T-helper 2 cell treated with Interferon-gamma antibody and Interleukin-4, amounts not matched to agents 5 μg/mL and 100 μg/mL, for 36 hours (primary cell): Measurements from ENCODE around the gene PWWP2B.

Source experiments
- DNase-seq: peaks from one replicate; pipeline ENCODE4 v3.0.0; 2021; ENCODE audit warnings: low spot score
- H3K27ac Mint-ChIP-seq: one replicate; pipeline ENCODE4 v1.8.0; 2021; ENCODE audit warnings: mild to moderate bottlenecking, mixed read lengths
- H3K27me3 Mint-ChIP-seq: one replicate; pipeline ENCODE4 v1.8.0; 2021; ENCODE audit warnings: low read depth, mixed read lengths
- H3K36me3 Mint-ChIP-seq: one replicate; pipeline ENCODE4 v1.8.0; 2021; ENCODE audit warnings: low read depth, mixed read lengths
- H3K4me1 Mint-ChIP-seq: one replicate; pipeline ENCODE4 v1.8.0; 2021; ENCODE audit warnings: low read depth, mixed read lengths
- H3K4me3 Mint-ChIP-seq: one replicate; pipeline ENCODE4 v1.8.0; 2022; ENCODE audit warnings: mild to moderate bottlenecking, moderate library complexity, mixed read lengths
- H3K9me3 Mint-ChIP-seq: one replicate; pipeline ENCODE4 v1.8.0; 2021; ENCODE audit warnings: mixed read lengths

The PWWP2B gene

DNA sequence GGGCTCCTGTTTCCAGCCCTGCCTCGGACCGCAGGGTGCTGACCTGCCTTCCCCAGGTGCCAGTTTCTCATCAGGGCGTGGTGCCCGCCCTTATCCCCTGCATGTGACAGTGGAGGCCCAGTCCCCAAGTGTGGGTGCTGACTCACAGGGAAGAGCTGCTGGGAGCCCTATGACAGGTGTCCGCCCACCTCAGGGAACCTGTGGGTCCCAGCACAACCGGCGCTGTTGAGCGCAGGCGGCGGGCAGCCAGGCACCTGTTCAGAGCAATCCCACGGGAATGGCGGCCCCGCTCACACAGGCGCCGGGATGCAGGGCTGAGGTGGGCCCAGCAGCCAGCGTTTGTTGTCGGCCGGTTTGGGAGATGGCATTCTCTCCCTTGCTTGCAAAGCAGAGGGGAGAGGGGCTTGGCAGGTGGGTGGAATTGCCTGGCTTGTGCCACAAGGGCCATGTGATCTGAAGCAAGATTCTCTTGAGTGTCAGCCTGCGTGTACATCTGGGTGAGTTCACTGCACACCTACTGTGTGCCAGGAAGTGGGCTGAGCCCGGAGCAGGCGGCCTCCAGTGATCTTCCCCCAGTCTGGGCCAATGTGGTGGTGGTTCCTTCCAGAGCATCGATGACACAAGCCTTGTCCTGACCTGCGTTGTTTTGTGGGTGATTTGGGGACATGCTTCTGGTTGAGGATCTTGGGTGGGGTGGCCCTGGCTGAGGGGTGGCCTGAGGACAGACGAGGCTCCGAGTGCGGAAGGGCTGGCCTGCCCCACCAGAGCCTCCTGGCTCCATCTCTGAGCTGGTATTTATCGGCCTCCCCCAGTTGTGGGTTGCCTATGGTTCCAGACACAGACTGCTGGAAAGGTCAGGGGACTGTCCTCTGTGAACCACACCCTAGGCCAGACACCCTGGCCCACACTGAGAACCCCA lies 2.4 kb downstream of the PWWP2B start:
- Mint-ChIP-seq H3K9me3 (no peaks in the 10 kb centered on the region), H3K4me1 (peaks cover 6% of the 10 kb centered on the region), H3K27ac (no peak overlapping the region), H3K4me3 (no peak overlapping the region), H3K36me3 (no peaks in the 10 kb centered on the region), H3K27me3 (peaks cover 12% of the 10 kb centered on the region)
- DNase-seq, result no peak

- H3K9me3 Mint-ChIP-seq, result no peaks in the 10 kb centered on the region
- H3K4me1 Mint-ChIP-seq, result peaks cover 6% of the 10 kb centered on the region
- H3K4me3 Mint-ChIP-seq, result no peak overlapping the region
- no peaks in the 10 kb centered on the region for H3K36me3 Mint-ChIP-seq
- peaks cover 7% of the 10 kb centered on the region for H3K27me3 Mint-ChIP-seq
- DNase-seq, result no peak
- H3K27ac Mint-ChIP-seq, result no peak overlapping the region
Measured at GRCh38 chr10:132400041-132400546, 3.1 kb downstream of the PWWP2B start.

DNA sequence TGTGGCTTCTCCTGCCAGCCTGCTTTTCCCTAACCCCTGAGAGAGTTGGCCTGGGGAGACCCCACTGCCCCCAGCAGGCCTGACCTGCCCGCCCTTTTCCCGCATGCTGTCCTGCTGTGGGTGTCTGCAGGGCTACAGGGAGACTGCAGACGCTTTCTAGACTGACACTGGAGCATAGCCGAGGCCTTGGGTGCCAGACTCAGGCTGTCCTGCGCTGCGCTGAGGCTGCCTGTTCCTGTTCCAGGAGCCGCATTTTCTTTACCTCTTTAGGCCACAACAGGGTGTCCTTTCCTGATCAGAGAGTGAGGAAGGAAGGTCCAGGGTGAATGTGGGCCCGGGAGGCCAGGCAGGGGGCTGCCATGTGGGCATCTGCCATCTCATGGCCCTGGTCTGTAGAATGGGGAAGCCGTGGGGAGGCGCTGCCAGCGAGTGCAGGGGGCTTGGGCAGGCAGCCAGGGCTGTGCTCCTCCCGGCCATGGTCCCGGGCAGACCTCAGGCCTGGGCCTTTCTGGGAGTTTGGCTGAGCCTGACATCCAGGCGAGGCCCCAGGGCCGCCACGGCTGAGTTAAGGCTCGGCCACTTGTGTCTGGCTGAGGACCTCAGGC lies 3.6 kb downstream of the PWWP2B start:
- Mint-ChIP-seq H3K4me3 (no peak overlapping the region), H3K27me3 (peaks cover 5% of the 10 kb centered on the region), H3K9me3 (no peaks in the 10 kb centered on the region), H3K27ac (no peak overlapping the region), H3K36me3 (no peaks in the 10 kb centered on the region), H3K4me1 (peaks cover 6% of the 10 kb centered on the region)
- no peak for DNase-seq

GRCh38 chr10:132401401-132402118 lies 4.6 kb downstream of the PWWP2B start:
- Mint-ChIP-seq H3K36me3 (peaks cover 2% of the 10 kb centered on the region), H3K4me1 (peaks cover 6% of the 10 kb centered on the region), H3K4me3 (no peak overlapping the region), H3K27ac (no peak overlapping the region), H3K27me3 (peaks cover 5% of the 10 kb centered on the region), H3K9me3 (no peaks in the 10 kb centered on the region)
- no peak for DNase-seq

GRCh38 chr10:132402781-132403241 lies 5.8 kb downstream of the PWWP2B start:
- H3K4me3 Mint-ChIP-seq, result no peak overlapping the region
- peaks cover 4% of the 10 kb centered on the region for H3K4me1 Mint-ChIP-seq

DNA sequence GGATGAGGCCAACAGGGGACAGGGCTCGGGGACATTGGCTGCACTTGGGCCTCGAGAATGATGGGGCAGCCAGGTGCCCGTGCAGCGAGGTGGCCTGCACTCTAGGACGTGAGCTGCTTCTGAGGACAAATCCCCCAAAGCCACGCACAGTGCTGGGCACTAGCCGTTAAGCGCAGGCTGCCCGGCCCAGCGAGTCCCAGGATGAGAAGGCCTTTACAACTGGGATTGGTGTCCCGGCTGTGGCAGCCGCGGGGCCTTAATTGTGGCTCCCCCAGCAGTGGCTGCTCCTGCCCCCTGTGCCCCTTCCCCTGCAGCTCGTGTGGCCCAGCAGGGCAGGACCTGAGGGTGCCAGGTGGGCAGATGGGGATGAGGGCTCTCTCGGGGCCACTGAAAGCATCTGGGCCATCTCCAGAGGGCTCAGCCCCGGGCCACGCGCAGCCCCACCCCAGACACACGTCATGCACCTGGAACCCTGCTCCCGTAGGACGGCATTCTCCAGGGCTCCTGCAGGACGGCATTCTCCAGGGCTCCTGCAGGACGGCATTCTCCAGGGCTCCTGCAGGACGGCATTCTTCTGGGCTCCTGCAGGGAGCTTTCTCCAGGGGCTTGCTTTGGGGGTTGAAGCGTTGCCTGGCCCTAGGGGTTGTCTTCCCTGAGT lies 6.6 kb downstream of the PWWP2B start:
- H3K4me1 Mint-ChIP-seq, result peaks cover 4% of the 10 kb centered on the region
- H3K4me3 Mint-ChIP-seq, result no peak overlapping the region
- no peak overlapping the region for H3K27ac Mint-ChIP-seq
- no peaks in the 10 kb centered on the region for H3K27me3 Mint-ChIP-seq
- H3K9me3 Mint-ChIP-seq, result no peaks in the 10 kb centered on the region
- no peak for DNase-seq
- peaks cover 2% of the 10 kb centered on the region for H3K36me3 Mint-ChIP-seq

More at GRCh38 chr10:132402781-132403241, 5.8 kb downstream of the PWWP2B start:
- H3K9me3 Mint-ChIP-seq, result no peaks in the 10 kb centered on the region
- no peak overlapping the region for H3K27ac Mint-ChIP-seq
- H3K27me3 Mint-ChIP-seq, result peaks cover 3% of the 10 kb centered on the region
- no peak for DNase-seq
- peaks cover 2% of the 10 kb centered on the region for H3K36me3 Mint-ChIP-seq

GRCh38 chr10:132404169-132404880 lies 7.3 kb downstream of the PWWP2B start:
- H3K4me1 Mint-ChIP-seq, result peaks cover 4% of the 10 kb centered on the region
- no peaks in the 10 kb centered on the region for H3K9me3 Mint-ChIP-seq

GRCh38 chr10:132404911-132405462 lies 8.0 kb downstream of the PWWP2B start:
- H3K4me3 Mint-ChIP-seq, result no peak overlapping the region
- H3K4me1 Mint-ChIP-seq, result peaks cover 2% of the 10 kb centered on the region
- no peak overlapping the region for H3K27ac Mint-ChIP-seq
- no peak for DNase-seq
- no peaks in the 10 kb centered on the region for H3K27me3 Mint-ChIP-seq
- H3K9me3 Mint-ChIP-seq, result no peaks in the 10 kb centered on the region
- peaks cover 2% of the 10 kb centered on the region for H3K36me3 Mint-ChIP-seq

More at GRCh38 chr10:132404169-132404880, 7.3 kb downstream of the PWWP2B start:
- Mint-ChIP-seq H3K4me3 (no peak overlapping the region), H3K36me3 (peaks cover 2% of the 10 kb centered on the region), H3K27me3 (no peaks in the 10 kb centered on the region), H3K27ac (no peak overlapping the region)
- DNase-seq, result no peak

DNA sequence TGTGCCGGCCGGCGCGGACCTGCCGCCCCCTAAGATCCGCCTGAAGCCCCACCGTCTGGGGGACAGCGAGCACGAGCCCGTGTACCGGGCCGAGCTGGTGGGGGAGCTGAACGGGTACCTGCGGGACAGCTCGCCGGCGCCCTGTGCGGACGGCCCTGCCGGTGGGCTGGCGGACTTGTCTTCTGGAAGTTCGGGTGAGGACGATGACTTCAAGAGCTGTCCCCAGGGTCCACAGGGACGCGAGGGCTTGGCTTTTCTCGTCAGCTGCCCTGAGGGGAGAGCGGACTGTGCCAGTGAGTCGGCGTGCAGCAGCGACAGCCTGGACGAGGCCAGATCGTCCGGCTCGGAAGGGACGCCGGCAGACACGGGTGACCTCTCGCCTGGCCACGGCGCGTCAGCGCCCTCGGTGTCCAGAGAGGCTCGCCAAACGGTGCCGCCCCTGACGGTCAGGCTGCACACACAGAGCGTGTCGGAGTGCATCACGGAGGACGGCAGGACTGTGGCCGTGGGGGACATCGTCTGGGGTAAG lies 8.5 kb downstream of the PWWP2B start:
- no peaks in the 10 kb centered on the region for H3K27me3 Mint-ChIP-seq
- H3K9me3 Mint-ChIP-seq, result no peaks in the 10 kb centered on the region
- peaks cover 2% of the 10 kb centered on the region for H3K36me3 Mint-ChIP-seq
- no peak overlapping the region for H3K27ac Mint-ChIP-seq
- H3K4me1 Mint-ChIP-seq, result peaks cover 2% of the 10 kb centered on the region
- DNase-seq, result no peak
- H3K4me3 Mint-ChIP-seq, result no peak overlapping the region

DNA sequence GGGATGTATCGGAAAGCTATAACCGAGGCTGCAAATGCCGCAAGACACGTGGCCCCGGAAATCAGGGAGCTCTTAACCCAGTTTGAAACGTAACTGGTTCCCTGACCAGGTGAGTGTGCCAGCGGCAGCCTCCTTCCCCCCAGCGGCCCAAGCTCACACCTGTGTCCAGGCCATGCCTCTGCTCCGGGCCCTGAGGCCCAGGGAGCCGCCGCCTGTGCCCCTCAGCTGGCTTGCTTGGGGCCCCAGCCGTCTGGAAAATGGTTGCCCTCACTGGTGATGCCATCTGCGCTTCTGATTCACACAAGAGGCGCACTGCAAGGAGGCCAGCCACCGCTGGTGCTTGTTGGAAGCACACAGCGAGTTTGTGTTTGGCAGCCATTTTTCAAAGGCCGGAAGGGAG lies 9.2 kb downstream of the PWWP2B start:
- H3K4me3 Mint-ChIP-seq, result no peak overlapping the region
- H3K4me1 Mint-ChIP-seq, result peaks cover 2% of the 10 kb centered on the region
- H3K36me3 Mint-ChIP-seq, result peaks cover 2% of the 10 kb centered on the region
- H3K27ac Mint-ChIP-seq, result no peak overlapping the region
- no peaks in the 10 kb centered on the region for H3K9me3 Mint-ChIP-seq
- no peak for DNase-seq
- no peaks in the 10 kb centered on the region for H3K27me3 Mint-ChIP-seq

DNA sequence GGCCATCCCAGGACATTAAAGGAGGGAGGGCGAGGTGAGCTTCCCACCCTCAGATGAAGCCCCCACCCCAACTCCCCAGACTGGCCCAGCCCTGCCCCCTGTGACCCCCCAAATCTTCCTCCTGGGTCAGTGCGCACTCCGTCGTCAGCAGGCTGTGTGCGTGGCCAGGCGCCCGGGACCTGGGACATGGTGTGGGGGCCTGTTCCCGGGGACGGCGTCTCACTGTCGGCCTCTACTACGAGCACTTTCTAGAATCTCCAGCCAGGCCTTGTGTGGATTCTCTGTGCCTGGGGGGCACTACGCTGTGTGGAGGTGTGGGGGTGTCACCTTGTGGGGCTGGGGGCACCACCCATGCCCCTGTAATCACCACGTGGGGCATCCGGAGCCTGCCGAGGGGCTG lies 9.8 kb downstream of the PWWP2B start:
- no peak for DNase-seq
- peaks cover 2% of the 10 kb centered on the region for H3K36me3 Mint-ChIP-seq
- no peaks in the 10 kb centered on the region for H3K9me3 Mint-ChIP-seq
- peaks cover 2% of the 10 kb centered on the region for H3K4me1 Mint-ChIP-seq
- H3K27me3 Mint-ChIP-seq, result no peaks in the 10 kb centered on the region
- no peak overlapping the region for H3K4me3 Mint-ChIP-seq
- no peak overlapping the region for H3K27ac Mint-ChIP-seq

DNA sequence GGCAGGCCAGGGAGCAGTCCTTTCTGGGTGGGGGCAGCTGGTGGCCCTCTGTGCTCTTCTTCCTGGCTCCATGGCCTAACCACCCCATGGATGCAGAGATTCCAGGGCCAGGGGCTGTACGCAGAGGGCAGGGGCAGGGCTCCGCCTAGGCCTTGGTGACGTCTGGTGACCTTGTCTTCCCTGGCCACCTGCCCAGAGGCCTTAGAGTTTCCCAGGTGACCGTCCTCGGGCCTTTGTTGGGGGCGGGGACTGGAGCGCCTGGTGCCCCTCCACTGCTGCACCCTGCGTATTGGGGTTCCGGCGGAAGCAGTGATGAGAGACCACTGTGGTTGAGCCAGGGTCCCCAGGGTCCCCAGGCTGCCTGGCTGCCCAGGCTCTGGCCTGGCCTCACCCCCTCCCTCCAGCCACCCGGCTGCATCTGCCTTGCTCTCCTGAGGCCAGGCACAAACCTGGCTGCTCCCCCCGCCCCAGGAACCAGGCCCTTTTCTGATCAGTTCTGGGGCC lies 10.3 kb downstream of the PWWP2B start:
- Mint-ChIP-seq H3K36me3 (peaks cover 2% of the 10 kb centered on the region), H3K4me3 (no peak overlapping the region), H3K9me3 (no peaks in the 10 kb centered on the region), H3K4me1 (peaks cover 2% of the 10 kb centered on the region), H3K27me3 (no peaks in the 10 kb centered on the region), H3K27ac (no peak overlapping the region)
- no peak for DNase-seq
